Colonic mucosa (tissue), 4 donors: Measurements from ENCODE around the gene TJP2. TPM values are rescaled to one million over a fixed set of nuclear protein-coding genes. Genes with fewer than 3 reads are reported as not detected.

Source experiments
- DNase-seq: peaks from one replicate; pipeline ENCODE4 v3.0.0-alpha.2; 2020
- H3K27ac ChIP-seq: fragments of 200-600 bp; one replicate; pipeline ENCODE4 v1.8.0; 2021
- H3K27me3 ChIP-seq: fragments of 200-600 bp; one replicate; pipeline ENCODE4 v1.8.0; 2021
- H3K36me3 ChIP-seq: fragments of 200-600 bp; one replicate; pipeline ENCODE4 v1.8.0; 2021
- H3K4me1 ChIP-seq: fragments of 200-600 bp; one replicate; pipeline ENCODE4 v1.8.0; 2021; ENCODE audit warnings: mild to moderate bottlenecking
- H3K4me3 ChIP-seq: fragments of 200-600 bp; one replicate; pipeline ENCODE4 v1.8.0; 2021
- H3K9ac ChIP-seq, 2 donors: one replicate each; pipeline ENCODE4 v1.7.0; 2013; ENCODE audit warnings: control low read depth in 2 of 2, low read depth in 2 of 2, low read length in 2 of 2
- H3K9me3 ChIP-seq: fragments of 200-600 bp; one replicate; pipeline ENCODE4 v1.8.0; 2021
- CTCF ChIP-seq: fragments of 200-600 bp; IDR thresholded peaks from one replicate; pipeline ENCODE4 v1.8.0; 2022; ENCODE audit warnings: antibody characterized with exemption, mild to moderate bottlenecking
- intact Hi-C: fragments of 100-400 bp; cut with DNase I; formaldehyde crosslinking; loops from one replicate; pipeline ENCODE4 v1.14.1; 2022
- total RNA-seq, 2 donors: library from RNA; stranded (reverse); fragmentation: NEBNext Ultra II Directional in 1 of 2; extraction: Animal tissue kit (Norgen Biotek cat#: 25700) in 1 of 2; gene quantifications; one replicate each; pipeline ENCODE4 v1.2.1, GENCODE V29; 2021
- donor health status: healthy.
- donor health status: DM: no; HTN: no; CAD: no.
- donor health status: DM: no; HTN: no; CAD: no.

TJP2 gene
- total RNA-seq, 2 donors from 2014 or later = 133 to 174 TPM

DNA sequence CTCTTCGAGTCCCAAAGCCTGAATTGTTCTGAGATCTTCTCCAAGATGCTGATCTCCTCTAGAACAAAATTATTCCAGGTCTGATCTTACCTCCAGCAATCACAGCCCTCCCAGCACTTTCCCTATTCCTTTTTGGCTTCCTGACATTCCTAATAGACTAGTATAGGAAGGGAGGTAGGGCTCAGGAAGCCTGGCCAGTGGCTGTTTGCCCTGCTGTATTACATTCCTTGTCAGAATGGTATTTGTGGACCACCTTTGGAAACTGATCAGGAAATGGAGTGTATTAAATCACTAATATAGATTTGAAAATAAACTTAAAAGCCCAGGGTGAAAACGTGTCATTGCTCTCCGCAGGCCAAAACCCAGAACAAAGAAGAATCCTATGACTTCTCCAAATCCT lies 76.6 kb downstream of the TJP2 start:
- peaks cover 5% of the 10 kb centered on the region for H3K36me3 ChIP-seq
- no peak overlapping the region for H3K4me3 ChIP-seq
- H3K27me3 ChIP-seq = no peaks in the 10 kb centered on the region
- no peak for TF ChIP-seq CTCF
- no peak overlapping the region for H3K9ac ChIP-seq
- intact Hi-C loops = no loop called here
- no peak overlapping the region for H3K27ac ChIP-seq
- no peaks in the 10 kb centered on the region for H3K9me3 ChIP-seq
- H3K4me1 ChIP-seq = no peaks in the 10 kb centered on the region
- no peak for DNase-seq

DNA sequence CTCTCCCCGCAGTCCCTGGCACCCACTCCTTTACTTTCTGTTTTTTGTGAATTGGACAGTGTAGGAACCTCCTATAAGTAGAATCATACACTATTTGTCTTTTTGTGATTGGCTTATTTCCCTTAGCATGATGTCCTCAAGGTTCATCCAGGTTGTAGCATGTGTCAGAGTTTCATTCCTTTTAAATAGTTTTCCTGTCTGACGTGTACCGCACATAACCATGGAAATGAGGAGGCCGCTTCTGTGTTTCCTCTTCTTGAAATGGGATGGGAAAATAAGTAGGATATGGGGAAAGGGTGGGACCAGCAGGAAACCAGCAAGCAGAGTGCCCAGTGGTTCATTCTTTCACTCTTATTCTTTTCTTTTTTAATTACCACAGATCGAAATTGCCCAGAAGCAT lies 78.4 kb downstream of the TJP2 start:
- no peak for DNase-seq
- intact Hi-C loops = no loop called here
- H3K27ac ChIP-seq = no peak overlapping the region
- H3K9me3 ChIP-seq = no peaks in the 10 kb centered on the region
- peaks cover 5% of the 10 kb centered on the region for H3K36me3 ChIP-seq
- H3K4me3 ChIP-seq = no peak overlapping the region
- no peak for TF ChIP-seq CTCF
- no peak overlapping the region for H3K9ac ChIP-seq
- H3K4me1 ChIP-seq = no peaks in the 10 kb centered on the region
- H3K27me3 ChIP-seq = no peaks in the 10 kb centered on the region

GRCh38 chr9:69253057-69253456 lies 79.0 kb downstream of the TJP2 start:
- Histone ChIP-seq H3K4me3 (no peak overlapping the region), H3K36me3 (peaks cover 5% of the 10 kb centered on the region), H3K9ac (no peak overlapping the region), H3K9me3 (no peaks in the 10 kb centered on the region), H3K27me3 (no peaks in the 10 kb centered on the region), H3K4me1 (no peaks in the 10 kb centered on the region), H3K27ac (no peak overlapping the region)
- TF ChIP-seq CTCF = no peak
- intact Hi-C loops = no loop called here
- no peak for DNase-seq

DNA sequence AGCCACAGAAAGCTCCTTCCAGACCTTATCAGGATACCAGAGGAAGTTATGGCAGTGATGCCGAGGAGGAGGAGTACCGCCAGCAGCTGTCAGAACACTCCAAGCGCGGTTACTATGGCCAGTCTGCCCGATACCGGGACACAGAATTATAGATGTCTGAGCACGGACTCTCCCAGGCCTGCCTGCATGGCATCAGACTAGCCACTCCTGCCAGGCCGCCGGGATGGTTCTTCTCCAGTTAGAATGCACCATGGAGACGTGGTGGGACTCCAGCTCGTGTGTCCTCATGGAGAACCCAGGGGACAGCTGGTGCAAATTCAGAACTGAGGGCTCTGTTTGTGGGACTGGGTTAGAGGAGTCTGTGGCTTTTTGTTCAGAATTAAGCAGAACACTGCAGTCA lies 80.1 kb downstream of the TJP2 start:
- TF ChIP-seq CTCF = no peak
- no peak for DNase-seq
- intact Hi-C loops = no loop called here
- Histone ChIP-seq H3K27me3 (no peaks in the 10 kb centered on the region), H3K9me3 (no peaks in the 10 kb centered on the region), H3K36me3 (peaks cover 5% of the 10 kb centered on the region), H3K9ac (no peak overlapping the region), H3K4me1 (no peaks in the 10 kb centered on the region), H3K27ac (no peak overlapping the region), H3K4me3 (no peak overlapping the region)

DNA sequence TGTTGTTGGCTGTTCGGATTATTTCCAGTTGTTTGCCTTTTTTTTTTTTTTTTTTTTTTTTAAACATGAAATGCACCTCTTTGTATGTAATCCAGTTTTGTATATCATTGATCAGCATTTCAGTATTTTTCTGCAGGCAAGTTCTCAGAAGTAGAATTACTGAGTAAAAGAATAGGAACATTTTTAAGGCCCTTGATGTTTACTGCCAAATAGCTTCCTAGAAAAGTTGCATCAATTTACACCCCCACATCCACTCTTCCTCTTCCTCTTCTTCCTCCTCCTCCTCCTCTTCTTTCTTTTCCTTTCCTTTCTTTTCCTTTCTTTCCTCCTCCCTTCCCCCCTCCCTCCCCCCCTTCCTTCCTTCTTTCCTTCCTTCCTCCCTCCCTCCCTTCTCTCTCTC lies 81.5 kb downstream of the TJP2 start:
- Histone ChIP-seq H3K27ac (no peak overlapping the region), H3K9me3 (no peaks in the 10 kb centered on the region), H3K27me3 (no peaks in the 10 kb centered on the region), H3K9ac (no peak overlapping the region), H3K4me3 (no peak overlapping the region), H3K36me3 (peaks cover 5% of the 10 kb centered on the region), H3K4me1 (no peaks in the 10 kb centered on the region)
- no peak for DNase-seq
- no peak for TF ChIP-seq CTCF
- intact Hi-C loops = no loop called here

- Histone ChIP-seq H3K4me1 (no peaks in the 10 kb centered on the region), H3K9ac (no peak overlapping the region), H3K27me3 (no peaks in the 10 kb centered on the region), H3K36me3 (no peaks in the 10 kb centered on the region), H3K27ac (no peak overlapping the region), H3K9me3 (no peaks in the 10 kb centered on the region), H3K4me3 (no peak overlapping the region)
- no peak for TF ChIP-seq CTCF
- DNase-seq = no peak
- intact Hi-C loops = no loop called here
Measured at GRCh38 chr9:69258551-69258950, 84.5 kb downstream of the TJP2 start.
